Activated T-cell treated with anti-CD3 and anti-CD28 coated beads, Interleukin-2, amount 50 U/mL, for 48 hours (primary cell): ENCODE data around the gene LDB2.

ENCODE experiments used
- DNase-seq, 2 experiments: peaks; one replicate each; pipeline ENCODE4 v3.0.0-alpha.2; 2020

Gene LDB2

GRCh38 chr4:16794816-16795445 is 103.5 kb downstream of the LDB2 start:
- DNase-seq = peak; percentile 49 to 50

GRCh38 chr4:16791460-16791859 is 107.0 kb downstream of the LDB2 start:
- DNase-seq = no peak

GRCh38 chr4:16790508-16790907 is 107.9 kb downstream of the LDB2 start:
- no peak for DNase-seq

- DNase-seq = no peak
Observed at GRCh38 chr4:16788868-16789267, 109.6 kb downstream of the LDB2 start.

GRCh38 chr4:16785793-16786527 is 112.5 kb downstream of the LDB2 start:
- DNase-seq = no peak

- no peak for DNase-seq
Observed at GRCh38 chr4:16783119-16783518, 115.3 kb downstream of the LDB2 start.

GRCh38 chr4:16779028-16779675 is 119.3 kb downstream of the LDB2 start:
- no peak for DNase-seq

- no peak for DNase-seq
Observed at GRCh38 chr4:16777726-16778125, 120.7 kb downstream of the LDB2 start.

- no peak for DNase-seq
Observed at GRCh38 chr4:16775411-16776154, 122.9 kb downstream of the LDB2 start.

- no peak for DNase-seq
Observed at GRCh38 chr4:16772366-16772850, 126.0 kb downstream of the LDB2 start.

- DNase-seq = no peak
Observed at GRCh38 chr4:16770710-16771285, 127.6 kb downstream of the LDB2 start.

GRCh38 chr4:16767861-16768260 is 130.6 kb downstream of the LDB2 start:
- DNase-seq = no peak

- no peak for DNase-seq
Observed at GRCh38 chr4:16767251-16767650, 131.2 kb downstream of the LDB2 start.

- no peak for DNase-seq
Observed at GRCh38 chr4:16765546-16765945, 132.9 kb downstream of the LDB2 start.

- DNase-seq = no peak
Observed at GRCh38 chr4:16764622-16765021, 133.8 kb downstream of the LDB2 start.

- DNase-seq = no peak
Observed at GRCh38 chr4:16760617-16761363, 137.7 kb downstream of the LDB2 start.

- DNase-seq = no peak
Observed at GRCh38 chr4:16759931-16760582, 138.4 kb downstream of the LDB2 start.

- DNase-seq = no peak
Observed at GRCh38 chr4:16758816-16759215, 139.6 kb downstream of the LDB2 start.

- no peak for DNase-seq
Observed at GRCh38 chr4:16758255-16758654, 140.2 kb downstream of the LDB2 start.

- DNase-seq = no peak
Observed at GRCh38 chr4:16757080-16757521, 141.3 kb downstream of the LDB2 start.

GRCh38 chr4:16754104-16754503 is 144.3 kb downstream of the LDB2 start:
- DNase-seq = no peak

- DNase-seq = no peak
Observed at GRCh38 chr4:16752150-16752549, 146.3 kb downstream of the LDB2 start.
